ENCODE results near the gene RNF220. TPM values are rescaled to one million over a fixed set of nuclear protein-coding genes. Genes with fewer than 3 reads are reported as not detected.
"Not testable (repeated sequence)": the region's sequence is repeated elsewhere in the genome, so short reads cannot be mapped to it uniquely, and the experiment has no call there.

RNF220 gene
- polyA plus RNA-seq, 4 donors: 60.0 to 105 (median 87.9) TPM

- DNase-seq (ENCODE audit: low read depth in 4 of 4, low spot score in 3 of 4): no peak
Measured at GRCh38 chr1:44543786-44544185, 138.7 kb downstream of the RNF220 start.

GRCh38 chr1:44544960-44545359 lies 139.9 kb downstream of the RNF220 start:
- DNase-seq (ENCODE audit: low read depth in 4 of 4, low spot score in 3 of 4): no peak

GRCh38 chr1:44545961-44546360 lies 140.9 kb downstream of the RNF220 start:
- no peak for DNase-seq (ENCODE audit: low read depth in 4 of 4, low spot score in 3 of 4)

- DNase-seq (ENCODE audit: low read depth in 4 of 4, low spot score in 3 of 4): no peak
Measured at GRCh38 chr1:44546403-44547053, 141.5 kb downstream of the RNF220 start.

DNA sequence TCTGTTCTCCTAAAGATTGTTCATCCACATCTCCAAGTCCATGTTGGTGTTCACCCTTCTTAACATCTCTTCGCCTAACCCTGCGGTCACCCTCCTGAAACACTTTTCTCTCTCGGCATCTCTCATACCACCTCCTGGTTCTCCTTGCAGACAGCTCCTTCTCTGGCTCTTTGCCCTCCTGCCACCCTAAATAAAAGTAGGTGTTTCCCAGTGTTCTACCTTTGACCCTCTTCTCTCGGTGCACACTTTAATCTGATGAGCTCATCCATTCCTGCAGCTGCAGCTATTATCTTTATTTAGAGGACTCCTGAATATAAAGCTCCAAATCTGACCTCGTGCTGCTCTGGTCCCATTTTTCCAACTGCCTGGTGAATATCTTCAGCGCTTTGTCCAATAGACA lies 142.3 kb downstream of the RNF220 start:
- DNase-seq (ENCODE audit: low read depth in 4 of 4, low spot score in 3 of 4): no peak

- DNase-seq (ENCODE audit: low read depth in 4 of 4, low spot score in 3 of 4): no peak
Measured at GRCh38 chr1:44547837-44548236, 142.8 kb downstream of the RNF220 start.

DNA sequence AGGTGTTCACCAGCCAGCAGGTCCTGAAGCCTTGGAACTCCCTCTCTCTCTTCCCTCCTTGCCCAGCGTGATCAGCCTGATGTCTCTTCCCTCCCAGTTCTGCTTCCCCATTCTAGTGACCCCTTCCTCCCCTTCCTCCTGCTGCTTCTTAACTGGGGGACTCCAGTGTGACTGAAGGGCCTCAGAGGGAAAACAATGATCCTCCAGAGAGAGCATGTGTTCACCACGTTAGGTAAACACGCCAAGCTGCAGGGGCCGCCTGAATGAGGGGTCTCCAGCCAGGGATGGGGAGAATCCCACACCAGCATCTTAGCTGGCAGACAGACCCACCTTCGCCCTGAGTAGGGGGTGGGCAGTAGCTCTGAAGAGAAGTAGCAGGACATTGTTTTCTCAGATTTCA lies 144.5 kb downstream of the RNF220 start:
- no peak for DNase-seq (ENCODE audit: low read depth in 4 of 4, low spot score in 3 of 4)

DNA sequence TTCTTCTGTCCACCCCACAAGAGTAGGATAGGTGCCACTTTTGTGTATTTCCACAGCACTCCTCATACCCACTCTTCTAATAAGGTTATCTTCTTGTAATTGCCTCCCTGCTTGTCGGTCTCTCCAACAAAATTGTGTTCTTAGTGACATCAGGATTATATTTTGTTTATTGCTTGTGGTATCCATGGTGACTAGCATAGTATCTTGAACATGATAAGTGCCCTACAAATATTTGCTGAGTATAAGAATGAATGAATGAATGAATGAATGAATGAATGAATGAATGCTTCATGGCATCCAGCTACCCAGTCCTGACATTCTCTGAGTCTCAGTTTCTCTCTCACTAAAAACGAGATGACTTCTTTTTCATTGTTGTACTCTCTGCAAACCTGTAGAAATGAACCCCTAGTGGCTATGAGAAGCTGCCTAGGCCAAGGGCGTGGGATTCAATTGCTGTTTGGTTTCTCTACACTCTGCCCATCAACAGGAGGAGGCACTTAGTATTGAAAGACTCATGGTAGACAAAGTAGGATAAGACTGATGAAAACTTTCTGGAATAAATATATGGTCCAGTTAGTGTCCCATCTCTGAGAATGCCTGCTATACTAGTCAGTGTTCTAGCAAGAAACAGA lies 148.2 kb downstream of the RNF220 start:
- no peak for DNase-seq (ENCODE audit: low read depth in 4 of 4, low spot score in 3 of 4)

DNA sequence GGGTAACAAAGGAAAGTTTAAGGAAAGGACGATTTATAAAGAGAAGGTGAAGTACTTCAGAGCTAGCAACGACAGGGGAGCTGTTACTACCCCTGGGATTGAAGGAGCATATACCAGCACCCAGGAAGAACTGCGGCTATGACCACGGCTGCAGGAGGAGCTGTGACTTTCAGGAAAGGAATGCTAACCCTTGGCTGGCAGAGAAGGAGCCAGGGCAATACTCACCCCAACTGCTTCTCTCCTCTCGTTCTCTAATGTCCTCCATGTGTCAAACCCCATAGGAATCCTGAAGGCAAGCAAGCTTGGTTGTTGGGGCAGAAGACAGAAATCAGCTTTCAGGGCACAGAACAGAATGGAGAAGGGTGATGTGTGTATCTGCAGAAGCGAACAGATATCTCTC lies 148.7 kb downstream of the RNF220 start:
- DNase-seq (ENCODE audit: low read depth in 4 of 4, low spot score in 3 of 4): no peak

- no peak for DNase-seq (ENCODE audit: low read depth in 4 of 4, low spot score in 3 of 4)
Measured at GRCh38 chr1:44554706-44555105, 149.7 kb downstream of the RNF220 start.

DNA sequence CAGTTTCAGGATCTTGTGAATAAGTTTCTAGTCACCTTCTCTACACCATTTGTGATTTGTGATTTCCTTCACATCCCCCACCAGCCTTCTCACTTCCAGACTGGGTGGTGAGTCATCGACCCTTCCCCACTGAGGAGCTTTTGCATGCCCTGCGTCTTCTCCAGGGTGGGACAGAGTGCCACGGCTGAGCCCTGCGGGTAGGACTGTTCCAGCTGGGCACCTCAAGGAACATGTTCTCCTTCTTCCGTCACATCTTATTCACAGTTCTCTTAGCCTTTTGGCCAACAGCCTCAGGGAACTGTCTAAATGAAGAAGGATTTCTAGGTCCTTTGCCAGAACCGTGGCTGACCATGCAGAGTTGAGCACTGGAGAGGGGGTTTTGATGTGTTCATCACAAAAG lies 152.7 kb downstream of the RNF220 start:
- no peak for DNase-seq (ENCODE audit: low read depth in 4 of 4, low spot score in 3 of 4)

GRCh38 chr1:44558883-44559282 lies 153.8 kb downstream of the RNF220 start:
- DNase-seq (ENCODE audit: low read depth in 4 of 4, low spot score in 3 of 4): no peak

- no peak for DNase-seq (ENCODE audit: low read depth in 4 of 4, low spot score in 3 of 4)
Measured at GRCh38 chr1:44559330-44559729, 154.3 kb downstream of the RNF220 start.

- DNase-seq (ENCODE audit: low read depth in 4 of 4, low spot score in 3 of 4): no peak
Measured at GRCh38 chr1:44559913-44560312, 154.9 kb downstream of the RNF220 start.

- DNase-seq (ENCODE audit: low read depth in 4 of 4, low spot score in 3 of 4): not testable (repeated sequence)
Measured at GRCh38 chr1:44560696-44561095, 155.6 kb downstream of the RNF220 start.

GRCh38 chr1:44565259-44565750 lies 160.2 kb downstream of the RNF220 start:
- DNase-seq (ENCODE audit: low read depth in 4 of 4, low spot score in 3 of 4): no peak

DNA sequence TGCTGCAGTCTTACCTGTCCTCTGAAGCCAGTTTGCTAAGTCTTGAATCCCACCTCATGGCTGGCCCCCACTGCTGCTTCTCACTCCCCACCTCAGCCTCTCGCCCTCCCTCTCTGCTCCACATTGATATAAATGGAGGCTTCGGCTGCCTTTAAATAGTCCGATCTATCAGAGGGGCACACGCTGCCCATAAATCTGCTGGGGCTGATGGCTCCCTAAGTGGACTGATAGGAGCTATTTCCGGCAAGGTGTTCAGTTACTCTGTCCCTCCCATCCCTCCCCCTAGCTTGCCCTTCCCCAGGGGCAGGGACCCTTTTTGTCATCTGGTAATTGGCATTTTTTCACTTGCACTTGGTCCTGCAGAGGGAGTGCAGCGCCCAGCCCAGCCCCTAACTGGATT lies 160.8 kb downstream of the RNF220 start:
- DNase-seq (ENCODE audit: low read depth in 4 of 4, low spot score in 3 of 4): no peak

DNA sequence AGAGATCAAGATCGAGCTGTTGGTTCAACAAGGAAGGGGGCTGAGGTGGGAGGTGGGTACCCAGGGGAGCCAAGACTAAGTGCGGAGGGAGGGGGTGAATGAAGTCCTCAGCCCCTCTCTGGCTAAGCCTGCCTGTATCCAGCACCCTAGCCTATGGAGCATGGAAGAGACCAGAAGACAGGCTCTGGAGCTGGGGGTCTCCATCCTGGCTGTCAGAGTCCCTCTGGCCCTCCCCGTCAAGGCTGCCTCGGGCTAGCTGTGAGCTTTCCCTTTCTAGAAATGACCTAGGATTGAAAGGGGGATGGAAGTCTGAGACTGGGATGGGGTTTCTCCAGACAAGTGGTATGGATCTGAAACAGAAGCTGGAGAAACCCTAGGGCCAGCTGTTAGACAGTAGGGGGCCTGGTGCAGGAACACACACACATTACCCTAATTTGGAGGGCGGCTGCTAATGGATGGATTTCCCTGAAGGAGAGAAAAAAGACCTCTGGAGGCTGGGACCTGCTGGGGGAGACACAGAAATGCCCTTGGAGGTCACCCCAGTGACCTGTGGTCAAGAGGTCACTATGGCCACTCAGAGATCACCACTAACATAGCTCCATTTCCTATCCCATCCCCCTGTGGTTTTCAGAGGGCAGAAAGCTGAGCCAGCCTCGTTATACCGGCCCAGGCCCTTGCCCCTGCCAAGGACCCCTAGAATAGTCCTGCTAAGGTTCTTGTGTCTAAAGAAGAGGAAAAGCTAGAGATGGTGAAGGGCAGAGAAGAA lies 161.4 kb downstream of the RNF220 start:
- DNase-seq (ENCODE audit: low read depth in 4 of 4, low spot score in 3 of 4): no peak

DNA sequence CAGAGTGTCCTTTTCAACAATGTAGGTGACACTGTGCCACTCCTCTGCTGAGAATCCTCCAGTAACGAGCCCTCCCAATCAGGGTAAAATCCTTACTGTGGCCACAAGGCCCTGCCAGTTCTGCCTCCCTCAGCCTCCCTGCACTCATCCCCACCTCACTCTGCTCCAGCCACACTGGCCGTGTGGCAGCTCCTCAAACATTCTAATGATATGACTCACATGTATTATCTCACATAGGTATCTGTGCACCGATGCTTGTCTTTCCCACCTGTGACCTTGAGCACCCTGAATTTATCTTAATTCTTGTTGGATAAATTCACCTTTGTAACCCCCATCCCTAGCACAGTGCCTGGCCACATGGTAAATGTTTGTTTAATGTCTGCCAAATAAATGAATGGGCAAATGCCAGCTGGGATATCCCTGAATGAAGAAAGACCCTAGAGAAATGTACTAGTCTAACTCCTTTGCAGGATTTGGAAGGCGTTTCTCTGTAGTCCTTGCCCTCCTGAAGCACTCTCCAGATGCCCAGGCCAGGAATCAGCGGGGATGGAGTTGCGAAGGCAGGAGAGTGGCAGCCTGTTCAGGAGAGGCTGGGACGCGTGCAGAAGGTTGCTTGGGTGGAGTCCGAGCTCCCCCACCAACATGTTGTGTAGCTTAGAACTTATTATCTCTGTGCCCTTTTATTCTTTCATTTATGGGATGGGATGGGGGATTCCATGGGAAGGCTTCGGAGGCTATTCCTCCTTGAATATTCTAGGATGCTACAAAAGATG lies 163.3 kb downstream of the RNF220 start:
- no peak for DNase-seq (ENCODE audit: low read depth in 4 of 4, low spot score in 3 of 4)

GRCh38 chr1:44569491-44569890 lies 164.4 kb downstream of the RNF220 start:
- no peak for DNase-seq (ENCODE audit: low read depth in 4 of 4, low spot score in 3 of 4)

Measured in left renal pelvis (tissue), 4 donors.